Spleen (tissue), 11 donors: ENCODE results near the gene TPRKB. TPM values are rescaled to one million over a fixed set of nuclear protein-coding genes. Genes with fewer than 3 reads are reported as not detected.
A peak's percentile ranks its signal among the peaks of the same experiment; 100 is the strongest.
"Not testable (repeated sequence)": the region's sequence is repeated elsewhere in the genome, so short reads cannot be mapped to it uniquely, and the experiment has no call there.

Source experiments
- DNase-seq: peaks from one replicate; pipeline ENCODE4 v3.0.0-alpha.2; 2020
- H3K27ac ChIP-seq, 8 donors: fragments of 200-600 bp; sonication (generic) in 7 of 8; 1 replicate in 4 of 8; 2 replicates in 4 of 8; pipeline versions ENCODE4 v1.5.0 to v1.8.0; 2016 to 2021; ENCODE audit warnings: inconsistent platforms in 4 of 8, mild to moderate bottlenecking in 4 of 8, moderate library complexity in 1 of 8
- H3K27me3 ChIP-seq, 7 donors: fragments of 200-600 bp; sonication (generic) in 6 of 7; replicated peaks in 1 of 7; 1 replicate in 4 of 7; 2 replicates in 3 of 7; pipeline versions ENCODE4 v1.5.0 to v1.8.0; 2016 to 2021; ENCODE audit warnings: inconsistent platforms in 3 of 7, mild to moderate bottlenecking in 1 of 7
- H3K36me3 ChIP-seq, 6 donors: fragments of 200-600 bp; sonication (generic) in 5 of 6; 1 replicate in 4 of 6; 2 replicates in 2 of 6; pipeline versions ENCODE4 v1.5.0 to v1.8.0; 2016 to 2021; ENCODE audit warnings: inconsistent platforms in 2 of 6
- H3K4me1 ChIP-seq, 6 donors: fragments of 200-600 bp; sonication (generic) in 5 of 6; 1 replicate in 3 of 6; 2 replicates in 3 of 6; pipeline versions ENCODE4 v1.5.0 to v1.8.0; 2016 to 2021; ENCODE audit warnings: inconsistent platforms in 3 of 6
- H3K4me3 ChIP-seq, 8 donors: fragments of 200-600 bp; sonication (generic) in 7 of 8; 1 replicate in 4 of 8; 2 replicates in 4 of 8; pipeline versions ENCODE4 v1.5.0 to v1.8.0; 2016 to 2021; ENCODE audit warnings: inconsistent platforms in 4 of 8, mild to moderate bottlenecking in 4 of 8, moderate library complexity in 2 of 8
- H3K9me3 ChIP-seq, 8 donors: fragments of 200-600 bp; sonication (generic) in 7 of 8; 1 replicate in 4 of 8; 2 replicates in 4 of 8; pipeline versions ENCODE4 v1.5.0 to v1.8.0; 2016 to 2021; ENCODE audit warnings: inconsistent platforms in 4 of 8
- POLR2A ChIP-seq, 3 donors: fragments of 450-650 bp; IDR thresholded peaks; one replicate each; pipeline ENCODE4 v1.5.1; 2017; ENCODE audit warnings: antibody characterized with exemption in 3 of 3, mild to moderate bottlenecking in 1 of 3
- POLR2AphosphoS5 ChIP-seq, 3 donors: sonication (generic); formaldehyde crosslinking; IDR thresholded peaks; one replicate each; pipeline ENCODE4 v1.5.1; 2017; ENCODE audit warnings: antibody characterized with exemption in 3 of 3
- WGBS, 5 donors: extraction: QIAGEN DNeasy Blood & Tissue Kit in 3 of 5; methylation state at CpG; one replicate each; pipeline versions ENCODE4 v1.1.5 to v1.1.7; 2013 to 2018; 5-methylcytosine and 5-hydroxymethylcytosine counted together
- intact Hi-C: fragments of 100-400 bp; cut with DNase I; formaldehyde crosslinking; loops from one replicate; pipeline ENCODE4 v1.15.0; 2023; ENCODE audit warnings: low total_unique reads
- polyA plus RNA-seq, 3 donors: library from polyadenylated mRNA; stranded (reverse); fragments of 200-250 nt; gene quantifications; one replicate each; pipeline ENCODE4 v1.2.1, GENCODE V29; 2013
- total RNA-seq, 7 donors: library from RNA; depleted of rRNA in 3 of 7; stranded (reverse); fragments of >200 nt in 3 of 7; fragmentation: NEBNext Ultra II Directional in 4 of 7; extraction: Animal tissue kit (Norgen Biotek cat#: 25700) in 4 of 7; gene quantifications; one replicate each; pipeline versions ENCODE4 v1.1.0 to v1.2.1, GENCODE V29; 2016 to 2021
- TF ChIP-seq, protein P1 (sequence below), 11 experiments: fragments of 200-600 bp in 7 of 11; fragments of 450-650 bp in 4 of 11; sonication (generic) in 4 of 11; IDR thresholded peaks in 8 of 11; conservative IDR thresholded peaks in 3 of 11; 1 replicate in 7 of 11; 2 replicates in 4 of 11; pipeline versions ENCODE4 v1.4.0 to v1.8.0; 2016 to 2021; ENCODE audit warnings: antibody characterized with exemption in 11 of 11, inconsistent platforms in 4 of 11, mild to moderate bottlenecking in 1 of 11
- donor health status: healthy with polysubstance abuse.
- donor health status: DM: no; HTN: no; CAD: no; lungs with moderate emphysema.
- donor health status: DM: no; HTN: no; CAD: no.
- donor health status: Bipolar disorder and iron deficiency.
- donor health status: healthy.
- donor health status: DM: no; HTN: no; CAD: no.
- donor health status: DM: yes; HTN: yes; CAD: no.

The TPRKB gene
- total and polyA plus RNA-seq, 10 donors, result 15.0 to 63.3 (median 26.0) TPM

DNA sequence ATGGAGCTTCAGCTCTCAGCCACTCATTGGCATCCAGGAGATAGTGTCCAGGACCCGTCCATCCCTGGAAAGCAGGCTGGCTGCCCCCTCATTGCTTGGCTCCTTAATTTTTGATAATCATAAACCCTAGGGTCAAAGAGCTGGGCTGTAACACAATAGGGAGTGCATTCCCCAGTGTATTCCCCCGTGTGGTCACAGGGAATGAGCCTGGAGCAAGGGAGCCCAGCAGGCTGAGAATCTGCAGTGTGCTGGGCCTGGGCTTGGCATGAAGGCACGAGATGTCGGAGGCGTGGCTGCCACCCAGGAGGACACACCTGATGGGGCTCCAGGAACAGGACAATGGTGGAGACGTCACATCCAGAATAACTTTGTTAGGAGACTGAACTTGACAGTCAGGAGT lies 18.7 kb downstream of the TPRKB start:
- H3K27me3 ChIP-seq, result no peaks in the 10 kb centered on the region
- peaks cover 0 to 19% (median 6%) of the 10 kb centered on the region in 8 donors for H3K9me3 ChIP-seq
- intact Hi-C loops, result no loop called here
- H3K4me3 ChIP-seq, result no peak overlapping the region
- no peaks in the 10 kb centered on the region for H3K36me3 ChIP-seq
- no peak overlapping the region for H3K27ac ChIP-seq
- no peak for TF ChIP-seq POLR2A (IDR thresholded peaks at IDR 0.05)
- H3K4me1 ChIP-seq, result peaks cover 0 to 11% (median 7%) of the 10 kb centered on the region in 6 donors
- WGBS, 5 donors, result 77 to 90% (median 82%) methylated on average over 6 of the region's 6 CpGs
- DNase-seq, result no peak

DNA sequence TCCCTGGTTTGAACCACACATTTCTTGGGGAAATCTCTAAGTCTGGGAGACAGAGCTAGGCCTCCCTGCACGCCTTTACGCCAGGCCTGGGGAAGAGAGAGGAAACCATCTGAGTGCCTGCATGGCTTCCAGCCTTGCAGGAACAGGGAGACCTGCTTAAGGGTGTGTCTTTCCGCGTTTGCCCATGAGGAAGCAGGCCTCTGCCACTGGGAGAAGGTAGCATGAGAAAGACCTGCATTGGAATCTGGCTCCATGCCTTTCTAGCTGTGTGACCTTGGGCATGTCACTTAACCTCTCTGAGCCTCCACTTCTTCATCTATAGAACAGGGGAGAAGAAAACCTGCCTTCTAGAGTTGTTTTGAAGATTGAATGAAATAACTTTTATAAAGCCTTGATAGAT lies 19.4 kb downstream of the TPRKB start:
- H3K36me3 ChIP-seq, intact Hi-C loops, DNase-seq, H3K27me3 ChIP-seq, H3K4me3 ChIP-seq: not testable (repeated sequence)
- Histone ChIP-seq H3K27ac (peak overlapping the region in 2 of 8 donors; percentile 34 to 59), H3K4me1 (peaks cover 0 to 11% (median 7%) of the 10 kb centered on the region in 6 donors), H3K9me3 (peaks cover 0 to 21% (median 6%) of the 10 kb centered on the region in 8 donors)
- WGBS, 5 donors, result 71 to 90% (median 80%) methylated on average over 2 to 4 of the region's 4 CpGs

DNA sequence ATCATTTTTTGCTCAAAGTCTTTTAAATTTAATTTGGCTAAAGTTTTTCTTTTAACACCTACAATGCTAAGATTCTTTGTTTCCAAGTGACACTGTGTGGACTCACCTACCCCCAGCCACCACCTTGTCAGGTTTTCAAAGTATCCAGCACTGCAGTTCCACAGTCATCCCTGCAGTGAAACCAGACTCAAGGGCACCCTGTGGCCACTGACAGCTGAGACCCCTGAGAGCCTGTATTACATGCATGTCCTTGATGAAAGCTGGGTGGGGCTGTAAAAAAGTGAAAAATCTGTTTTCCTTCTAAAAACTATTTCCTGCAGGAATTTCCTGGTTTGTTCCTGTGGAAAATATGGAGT lies 19.9 kb downstream of the TPRKB start:
- H3K27me3 ChIP-seq, result no peaks in the 10 kb centered on the region
- H3K9me3 ChIP-seq, result peaks cover 0 to 21% (median 6%) of the 10 kb centered on the region in 8 donors
- H3K4me1 ChIP-seq, result peaks cover 0 to 11% (median 7%) of the 10 kb centered on the region in 6 donors
- no peak overlapping the region for H3K4me3 ChIP-seq
- intact Hi-C loops, result no loop called here
- DNase-seq, result no peak
- peak overlapping the region in 4 of 8 donors; percentile 28 to 59 (median 39) for H3K27ac ChIP-seq
- TF ChIP-seq, protein P1, sequence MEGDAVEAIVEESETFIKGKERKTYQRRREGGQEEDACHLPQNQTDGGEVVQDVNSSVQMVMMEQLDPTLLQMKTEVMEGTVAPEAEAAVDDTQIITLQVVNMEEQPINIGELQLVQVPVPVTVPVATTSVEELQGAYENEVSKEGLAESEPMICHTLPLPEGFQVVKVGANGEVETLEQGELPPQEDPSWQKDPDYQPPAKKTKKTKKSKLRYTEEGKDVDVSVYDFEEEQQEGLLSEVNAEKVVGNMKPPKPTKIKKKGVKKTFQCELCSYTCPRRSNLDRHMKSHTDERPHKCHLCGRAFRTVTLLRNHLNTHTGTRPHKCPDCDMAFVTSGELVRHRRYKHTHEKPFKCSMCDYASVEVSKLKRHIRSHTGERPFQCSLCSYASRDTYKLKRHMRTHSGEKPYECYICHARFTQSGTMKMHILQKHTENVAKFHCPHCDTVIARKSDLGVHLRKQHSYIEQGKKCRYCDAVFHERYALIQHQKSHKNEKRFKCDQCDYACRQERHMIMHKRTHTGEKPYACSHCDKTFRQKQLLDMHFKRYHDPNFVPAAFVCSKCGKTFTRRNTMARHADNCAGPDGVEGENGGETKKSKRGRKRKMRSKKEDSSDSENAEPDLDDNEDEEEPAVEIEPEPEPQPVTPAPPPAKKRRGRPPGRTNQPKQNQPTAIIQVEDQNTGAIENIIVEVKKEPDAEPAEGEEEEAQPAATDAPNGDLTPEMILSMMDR (IDR thresholded peaks at IDR 0.05 in 8 of 11, conservative IDR thresholded peaks at IDR 0.05 in 3 of 11), result no peak
- TF ChIP-seq POLR2AphosphoS5 (IDR thresholded peaks at IDR 0.05) (no peak), POLR2A (IDR thresholded peaks at IDR 0.05) (no peak)
- H3K36me3 ChIP-seq, result no peaks in the 10 kb centered on the region

DNA sequence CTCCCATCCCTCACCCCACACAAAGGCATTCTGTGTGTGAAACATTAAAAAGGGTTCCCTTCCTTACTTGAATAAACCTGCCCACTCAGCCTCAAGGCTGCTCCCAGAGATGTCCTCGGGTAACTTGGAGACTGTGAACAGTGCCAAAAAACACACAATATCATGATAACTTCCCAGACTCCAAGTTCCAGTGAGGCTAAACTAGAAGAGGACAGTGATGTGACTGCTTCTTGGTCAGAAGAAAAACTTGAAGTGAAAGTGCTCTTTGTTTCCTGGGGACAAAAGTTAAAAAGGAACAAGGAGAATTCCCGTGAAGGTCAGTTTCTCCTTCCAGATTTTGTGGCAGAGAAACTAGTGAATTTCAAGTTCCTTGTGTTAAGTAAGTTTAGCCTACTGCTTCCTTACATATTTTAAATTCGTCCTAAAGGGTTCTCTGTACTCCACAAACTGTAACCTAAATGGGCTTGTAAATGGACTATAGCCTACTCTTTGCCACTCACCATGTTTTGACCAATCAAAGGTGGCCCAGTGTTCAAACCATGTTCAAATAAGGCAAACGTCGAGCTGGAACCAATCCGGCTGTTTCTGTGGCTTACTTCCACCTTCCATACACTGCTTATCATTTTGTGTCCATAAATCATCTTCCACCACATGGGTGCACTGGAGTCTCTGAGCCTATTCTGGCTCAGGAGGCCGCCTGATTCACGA lies 20.4 kb downstream of the TPRKB start:
- WGBS, 5 donors, result 19 to 39% (median 28%) methylated on average over 8 of the region's 8 CpGs
- TF ChIP-seq, protein P1 (IDR thresholded peaks at IDR 0.05 in 8 of 11, conservative IDR thresholded peaks at IDR 0.05 in 3 of 11), result no peak
- TF ChIP-seq POLR2A (IDR thresholded peaks at IDR 0.05), result no peak
- TF ChIP-seq POLR2AphosphoS5 (IDR thresholded peaks at IDR 0.05), result no peak
- intact Hi-C loops, result no loop called here
- Histone ChIP-seq H3K4me3 (no peak overlapping the region), H3K9me3 (peaks cover 0 to 21% (median 6%) of the 10 kb centered on the region in 8 donors), H3K36me3 (no peaks in the 10 kb centered on the region), H3K27me3 (no peaks in the 10 kb centered on the region), H3K27ac (peak overlapping the region in 5 of 8 donors; percentile 19 to 59 (median 34)), H3K4me1 (peaks cover 0 to 11% (median 7%) of the 10 kb centered on the region in 6 donors)
- DNase-seq, result no peak

DNA sequence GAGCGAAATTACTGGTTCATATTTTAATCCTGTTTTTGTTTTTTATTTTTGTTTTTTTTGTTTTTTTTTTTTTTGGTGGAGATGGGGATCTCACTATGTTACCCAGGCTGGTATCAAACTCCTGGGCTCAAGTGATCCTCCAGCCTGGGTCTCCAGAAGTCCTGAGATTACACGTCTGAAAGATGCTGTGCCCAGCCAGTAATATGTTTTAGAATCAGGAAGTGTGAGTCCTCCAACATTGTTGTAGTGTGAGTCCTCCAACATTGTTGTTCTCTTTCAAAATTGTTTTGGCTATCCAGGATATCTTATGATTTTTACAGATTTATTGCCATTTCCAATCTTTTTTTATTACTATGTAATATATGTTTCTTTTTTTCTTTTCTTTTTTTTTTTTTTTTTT lies 23.1 kb downstream of the TPRKB start:
- TF ChIP-seq POLR2A (IDR thresholded peaks at IDR 0.05), result no peak
- TF ChIP-seq POLR2AphosphoS5 (IDR thresholded peaks at IDR 0.05), result no peak
- TF ChIP-seq, protein P1 (IDR thresholded peaks at IDR 0.05 in 8 of 11, conservative IDR thresholded peaks at IDR 0.05 in 3 of 11), result no peak
- intact Hi-C loops, result no loop called here
- Histone ChIP-seq H3K4me1 (peaks cover 0 to 11% (median 7%) of the 10 kb centered on the region in 6 donors), H3K4me3 (no peak overlapping the region), H3K27me3 (no peaks in the 10 kb centered on the region), H3K9me3 (peaks cover 0 to 26% (median 6%) of the 10 kb centered on the region in 8 donors), H3K27ac (no peak overlapping the region), H3K36me3 (no peaks in the 10 kb centered on the region)
- no peak for DNase-seq
- WGBS, 5 donors, result 83 to 97% (median 91%) methylated on average over 2 of the region's 2 CpGs
